Panc1 (cell line): ENCODE measurements around the gene JOSD2.

Source experiments
- CTCF ChIP-seq: fragments of 450-650 bp; IDR thresholded peaks from 2 replicates; pipeline ENCODE4 v1.5.1; 2017; ENCODE audit warnings: mild to moderate bottlenecking
- POLR2AphosphoS5 ChIP-seq: IDR thresholded peaks from 2 replicates; pipeline ENCODE4 v1.6.1; 2012; ENCODE audit warnings: mild to moderate bottlenecking, low read depth, low read length, moderate library complexity

DNA sequence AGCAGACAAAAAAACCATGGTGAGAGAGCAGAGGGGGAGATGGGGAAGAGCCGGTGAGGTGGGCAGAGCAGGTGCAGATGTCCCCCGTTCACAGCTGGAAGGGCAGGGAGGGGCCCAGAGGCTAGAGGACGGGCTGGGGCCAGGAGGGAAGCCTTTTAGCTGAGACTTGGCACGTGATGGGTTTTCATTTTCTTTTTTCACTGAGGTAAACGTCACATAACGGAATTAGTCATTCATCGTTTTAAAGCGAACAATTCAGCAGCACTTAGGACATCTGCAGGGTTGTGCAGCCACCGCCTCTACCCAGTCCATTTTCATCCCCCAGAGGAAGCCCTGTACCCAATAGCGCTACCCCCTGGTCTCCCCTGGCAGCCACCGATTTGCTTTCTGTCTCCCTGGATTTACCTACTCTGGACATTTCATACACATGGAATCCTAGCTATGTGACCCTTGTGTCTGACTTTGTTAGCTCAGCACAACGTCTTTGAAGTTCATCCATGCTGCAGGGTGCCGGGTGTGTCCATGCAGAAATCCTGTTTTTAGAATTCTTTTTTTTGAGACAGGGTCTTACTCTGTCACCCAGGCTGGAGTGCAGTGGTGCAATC lies 50.7 kb downstream of the JOSD2 start:
- TF ChIP-seq CTCF (no peak), POLR2AphosphoS5 (no peak)
